Activated CD8-positive, alpha-beta memory T cell treated with anti-CD3 and anti-CD28 coated beads for 36 hours (primary cell): Measurements from ENCODE around the gene PDZD11. TPM values are rescaled to one million over a fixed set of nuclear protein-coding genes. Genes with fewer than 3 reads are reported as not detected.
"Not testable (repeated sequence)": the region's sequence is repeated elsewhere in the genome, so short reads cannot be mapped to it uniquely, and the experiment has no call there.

Experiments
- CTCF ChIA-PET: fragments of 350-600 bp; sonication (Branson Sonifier 250); formaldehyde crosslinking; loops from one replicate; lab custom pipeline; 2021; ENCODE audit warnings: antibody characterized with exemption; lab: Charles Lee
- POLR2A ChIA-PET: fragments of 350-600 bp; sonication (Branson Sonifier 250); formaldehyde crosslinking; loops from one replicate; lab custom pipeline; 2021; ENCODE audit warnings: antibody characterized with exemption; lab: Charles Lee
- total RNA-seq, 2 experiments: library from RNA; stranded (reverse); gene quantifications; one replicate each; pipeline ENCODE4 v1.2.3, GENCODE V29; 2021

The PDZD11 gene
- total RNA-seq, 2 experiments from 2014 or later: 27.0 to 28.0 TPM

DNA sequence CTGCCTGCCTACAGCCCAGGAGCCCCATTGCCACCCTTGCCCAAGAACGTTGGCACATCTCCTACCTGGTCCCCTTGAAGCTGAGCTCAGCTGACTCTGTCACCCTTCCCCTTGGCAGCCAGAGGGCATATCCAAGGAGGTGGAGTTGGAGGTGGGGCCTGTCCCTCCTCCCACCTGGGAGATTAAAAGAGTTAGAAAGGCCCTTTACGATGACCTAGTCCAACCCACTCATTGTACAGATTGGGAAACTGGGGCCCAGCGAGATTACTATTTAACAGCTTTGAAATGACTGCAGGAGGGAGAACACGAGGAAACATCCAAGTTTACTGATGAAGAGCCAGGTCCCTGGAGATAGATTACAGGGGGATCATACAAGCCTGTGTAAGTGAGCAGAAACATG lies 29.6 kb downstream of the PDZD11 start, which contains the start of gene P2RY4:
P2RY4 (minus strand) TSS at position 101 of the 400 bp plus-strand sequence. CDS start 580 bp downstream, outside the sequence.
- POLR2A ChIA-PET: no interaction called here
- CTCF ChIA-PET: no interaction called here

- CTCF ChIA-PET: no interaction called here
- POLR2A ChIA-PET: no interaction called here
Measured at GRCh38 chrX:70257423-70258288, 32.1 kb downstream of the PDZD11 start.

DNA sequence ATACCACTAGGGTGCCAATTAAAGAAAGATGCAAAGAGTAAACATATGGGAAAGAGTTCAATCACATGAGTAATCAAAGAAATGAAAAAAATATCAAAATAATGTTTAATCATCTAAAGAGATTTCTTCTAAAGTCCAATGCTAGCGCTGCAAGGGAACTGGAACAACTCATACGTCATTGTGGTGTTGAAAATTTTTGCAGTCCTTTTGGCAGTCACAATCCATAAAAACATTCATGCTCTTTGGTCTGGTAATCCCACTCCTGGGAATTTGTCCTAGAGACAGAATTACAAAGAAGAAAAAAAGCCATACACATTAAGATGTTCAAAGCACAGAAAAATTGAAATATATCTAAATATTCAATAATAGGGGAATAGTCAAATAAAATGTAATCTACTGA lies 34.3 kb downstream of the PDZD11 start:
- POLR2A ChIA-PET: no interaction called here
- CTCF ChIA-PET: no interaction called here

- ChIA-PET POLR2A (no interaction called here), CTCF (no interaction called here)
Measured at GRCh38 chrX:70254909-70255308, 34.8 kb downstream of the PDZD11 start.

DNA sequence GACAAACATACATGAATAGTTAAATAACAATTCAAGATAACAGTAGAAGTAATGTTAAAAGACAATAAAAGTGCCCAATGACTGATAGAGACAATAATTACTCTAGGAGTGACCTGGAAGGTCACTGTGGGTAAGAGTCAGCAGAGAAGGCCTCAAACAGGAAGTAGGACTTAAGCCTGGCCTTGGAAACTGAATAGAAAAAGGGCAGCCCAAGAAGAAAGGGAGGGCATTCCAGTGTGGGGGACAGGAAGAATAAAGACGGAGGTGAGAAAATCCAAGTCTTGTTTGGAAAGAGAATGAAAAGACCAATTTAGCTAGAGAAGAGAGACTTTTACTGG lies 35.7 kb downstream of the PDZD11 start:
- ChIA-PET POLR2A (no interaction called here), CTCF (no interaction called here)

DNA sequence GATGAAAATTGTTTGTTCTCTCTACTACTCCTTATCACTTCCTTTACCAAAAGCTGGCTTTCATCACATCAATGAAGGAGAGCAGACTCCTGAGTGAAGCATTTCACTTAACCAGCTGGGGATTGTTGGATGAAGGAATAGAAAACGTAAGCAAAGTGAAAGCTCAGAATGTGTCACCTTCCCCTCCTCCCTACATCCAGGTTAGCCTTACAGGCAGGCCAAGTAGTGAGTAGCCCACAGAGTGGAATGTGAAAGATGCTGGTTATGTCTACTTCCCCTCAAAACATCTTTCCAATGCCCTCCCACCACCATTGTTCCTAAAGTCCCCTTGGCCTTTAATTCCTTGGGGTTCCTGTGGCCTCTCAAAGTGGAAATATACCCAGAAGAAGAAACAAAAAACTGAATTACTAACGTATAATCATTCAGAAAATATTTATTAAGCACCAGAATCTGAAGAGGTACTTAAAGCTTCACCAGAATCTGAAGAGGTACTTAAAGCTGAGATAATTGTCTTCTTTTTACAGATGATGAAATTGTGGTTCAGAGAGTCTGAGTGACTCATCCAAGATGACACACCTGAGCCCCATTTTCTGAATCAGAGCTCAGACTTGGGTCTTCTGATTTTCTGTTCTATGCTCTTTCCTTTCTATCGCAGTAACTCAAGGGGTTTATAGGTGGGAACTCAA lies 36.2 kb downstream of the PDZD11 start:
- CTCF ChIA-PET: no interaction called here
- POLR2A ChIA-PET: no interaction called here

- CTCF ChIA-PET: no interaction called here
- POLR2A ChIA-PET: no interaction called here
Measured at GRCh38 chrX:70252491-70252890, 37.2 kb downstream of the PDZD11 start.

- CTCF ChIA-PET: no interaction called here
- POLR2A ChIA-PET: interaction anchor here (0.6 to 0.9 kb wide), 2 partner anchors 28 to 1934 kb away, joined by 3 to 5 read pairs; partner anchors contain the start of gene PIN4
Measured at GRCh38 chrX:70247252-70247651, 42.5 kb downstream of the PDZD11 start.

DNA sequence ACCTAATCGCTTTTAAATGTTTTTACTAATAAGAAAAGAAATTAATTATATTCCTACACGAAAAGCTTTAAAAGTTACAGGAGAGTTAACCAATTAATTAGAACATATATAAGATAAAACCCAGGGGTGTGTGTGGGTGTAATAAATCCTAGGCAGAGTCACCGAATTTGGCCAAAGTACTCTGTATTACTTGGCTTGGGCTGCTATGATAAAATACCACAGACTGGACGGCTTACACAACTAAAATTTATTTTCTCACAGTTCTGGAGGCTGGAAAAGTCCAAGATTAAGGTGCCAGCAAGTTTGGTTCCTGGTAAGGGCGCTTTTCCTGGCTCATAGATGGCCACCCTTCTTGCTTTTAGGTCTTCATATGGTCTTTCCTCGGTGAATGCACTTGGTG lies 44.8 kb downstream of the PDZD11 start:
- ChIA-PET POLR2A (no interaction called here), CTCF (no interaction called here)

DNA sequence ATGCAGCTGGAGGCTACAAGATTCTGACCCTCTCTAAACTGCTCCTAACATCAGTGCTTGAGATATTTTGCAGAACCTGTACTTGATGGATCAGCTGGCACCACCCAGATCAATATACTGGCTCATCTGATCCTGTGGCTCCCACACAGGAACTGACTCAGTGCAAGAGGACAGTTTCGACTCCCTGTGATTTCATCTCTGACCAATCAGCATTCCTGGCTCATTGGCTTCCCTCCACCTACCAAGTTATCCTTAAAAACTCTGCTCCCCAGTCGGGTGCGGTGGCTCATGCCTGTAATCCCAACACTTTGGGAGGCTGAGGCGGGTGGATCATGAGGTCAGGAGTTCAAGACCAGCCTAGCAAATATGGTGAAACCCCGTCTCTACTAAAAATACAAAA lies 46.1 kb downstream of the PDZD11 start:
- CTCF ChIA-PET, POLR2A ChIA-PET: not testable (repeated sequence)

DNA sequence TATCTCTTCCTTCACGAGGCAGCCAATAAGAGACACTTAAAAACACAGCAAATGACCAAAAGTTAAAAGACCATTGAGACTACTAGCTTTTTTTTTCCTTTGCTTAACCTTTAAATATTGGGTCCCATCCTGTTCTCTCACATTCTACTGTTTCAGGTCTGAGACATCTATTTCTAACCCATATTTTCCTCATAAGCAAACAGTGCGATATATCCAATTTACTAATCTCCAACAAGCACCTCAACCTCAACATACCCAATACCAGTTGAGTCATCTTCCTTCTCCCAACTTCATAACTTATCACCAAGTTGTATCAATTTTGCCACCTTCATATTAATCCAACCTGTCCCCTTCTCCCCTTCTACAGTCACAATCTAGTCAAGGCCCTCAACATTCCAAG lies 48.2 kb downstream of the PDZD11 start:
- POLR2A ChIA-PET: no interaction called here
- CTCF ChIA-PET: no interaction called here

GRCh38 chrX:70240751-70241150 lies 49.0 kb downstream of the PDZD11 start:
- POLR2A ChIA-PET: no interaction called here
- CTCF ChIA-PET: no interaction called here

Other genes starting within 250 kb of the PDZD11 start
- gene AWAT2, start 240.0 kb downstream of the PDZD11 start, total RNA-seq: not detected
- not detected for gene OTUD6A, start 227.5 kb downstream of the PDZD11 start, total RNA-seq
- gene IGBP1, start 156.5 kb downstream of the PDZD11 start, total RNA-seq: 10 to 100 TPM; 31.4 to 32.1 TPM
- not detected for gene DGAT2L6, start 112.4 kb downstream of the PDZD11 start, total RNA-seq
- not detected for gene AWAT1, start 55.3 kb downstream of the PDZD11 start, total RNA-seq
- under 1 TPM in 1 of 2 experiments, not detected in 1; 0.34 TPM for gene P2RY4, start 29.7 kb downstream of the PDZD11 start, total RNA-seq
- gene ARR3, start 21.6 kb downstream of the PDZD11 start, total RNA-seq: not detected
- gene RAB41, start 7.8 kb downstream of the PDZD11 start, total RNA-seq: not detected
- gene KIF4A, start 177 bp upstream of the PDZD11 start, total RNA-seq: 10 to 100 TPM; 18.7 to 19.7 TPM
- gene GDPD2, start 133.4 kb upstream of the PDZD11 start, total RNA-seq: not detected
- 10 to 100 TPM; 35.1 to 39.0 TPM for gene DLG3, start 154.9 kb upstream of the PDZD11 start, total RNA-seq